ENCODE results near the gene RACK1.
"Not testable (repeated sequence)": the region's sequence is repeated elsewhere in the genome, so short reads cannot be mapped to it uniquely, and the experiment has no call there.

DNA sequence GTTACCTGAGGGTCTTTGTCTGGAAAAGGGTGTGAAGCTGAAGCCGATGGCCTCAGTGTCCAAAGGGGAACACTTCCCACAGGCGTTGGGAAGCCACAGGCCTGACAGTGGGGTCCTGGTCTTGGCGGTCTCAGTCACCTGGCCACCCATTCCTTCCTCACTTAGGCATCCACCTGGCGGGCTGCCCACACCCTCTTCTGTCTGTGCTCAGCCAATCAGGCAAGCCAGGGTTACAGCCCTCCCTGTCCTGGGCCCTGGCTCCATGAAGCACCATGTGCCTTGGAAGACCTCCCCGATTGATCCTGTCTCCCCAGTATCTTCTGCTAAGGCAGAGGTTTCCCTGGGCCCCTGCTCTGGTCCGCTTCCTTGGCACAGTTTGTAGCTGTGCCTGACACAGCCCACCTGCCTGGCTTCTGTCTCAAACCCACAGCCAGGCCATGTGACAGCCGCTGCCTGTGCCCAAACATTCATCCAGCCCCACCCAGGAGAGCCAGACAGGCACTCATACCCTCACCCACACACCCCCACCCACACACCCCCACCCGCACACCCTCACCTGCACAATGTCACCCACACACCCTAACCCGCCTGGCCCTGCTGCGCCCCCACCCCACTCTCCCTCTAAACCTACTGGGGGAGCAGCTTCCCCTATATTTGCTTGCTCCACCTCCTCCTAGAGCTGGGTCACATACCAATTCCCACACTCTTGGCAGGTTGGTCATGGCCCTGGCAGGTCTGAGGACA is 42.4 kb upstream of the RACK1 start:
- TF ChIP-seq, protein P1, sequence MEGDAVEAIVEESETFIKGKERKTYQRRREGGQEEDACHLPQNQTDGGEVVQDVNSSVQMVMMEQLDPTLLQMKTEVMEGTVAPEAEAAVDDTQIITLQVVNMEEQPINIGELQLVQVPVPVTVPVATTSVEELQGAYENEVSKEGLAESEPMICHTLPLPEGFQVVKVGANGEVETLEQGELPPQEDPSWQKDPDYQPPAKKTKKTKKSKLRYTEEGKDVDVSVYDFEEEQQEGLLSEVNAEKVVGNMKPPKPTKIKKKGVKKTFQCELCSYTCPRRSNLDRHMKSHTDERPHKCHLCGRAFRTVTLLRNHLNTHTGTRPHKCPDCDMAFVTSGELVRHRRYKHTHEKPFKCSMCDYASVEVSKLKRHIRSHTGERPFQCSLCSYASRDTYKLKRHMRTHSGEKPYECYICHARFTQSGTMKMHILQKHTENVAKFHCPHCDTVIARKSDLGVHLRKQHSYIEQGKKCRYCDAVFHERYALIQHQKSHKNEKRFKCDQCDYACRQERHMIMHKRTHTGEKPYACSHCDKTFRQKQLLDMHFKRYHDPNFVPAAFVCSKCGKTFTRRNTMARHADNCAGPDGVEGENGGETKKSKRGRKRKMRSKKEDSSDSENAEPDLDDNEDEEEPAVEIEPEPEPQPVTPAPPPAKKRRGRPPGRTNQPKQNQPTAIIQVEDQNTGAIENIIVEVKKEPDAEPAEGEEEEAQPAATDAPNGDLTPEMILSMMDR (IDR thresholded peaks at IDR 0.05), result not testable (repeated sequence)
- not testable (repeated sequence) for TF ChIP-seq POLR2AphosphoS5 (IDR thresholded peaks at IDR 0.05)
